Gastrocnemius medialis (tissue), 4 donors: Measurements from ENCODE around the gene PDE5A.

Experiments used
- POLR2A ChIP-seq, 2 donors: fragments of 450-650 bp; IDR thresholded peaks; one replicate each; pipeline ENCODE4 v1.6.1; 2017; ENCODE audit warnings: antibody characterized with exemption in 2 of 2, mild to moderate bottlenecking in 2 of 2, moderate library complexity in 2 of 2
- TF ChIP-seq, protein P1 (sequence below), 5 experiments: fragments of 450-650 bp in 3 of 5; fragments of 200-600 bp in 2 of 5; sonication (generic) in 2 of 5; IDR thresholded peaks in 4 of 5; conservative IDR thresholded peaks in 1 of 5; 1 replicate in 4 of 5; 2 replicates in 1 of 5; pipeline ENCODE4 v1.5.1; 2016 to 2019; ENCODE audit warnings: antibody characterized with exemption in 5 of 5, mild to moderate bottlenecking in 3 of 5, moderate library complexity in 3 of 5

DNA sequence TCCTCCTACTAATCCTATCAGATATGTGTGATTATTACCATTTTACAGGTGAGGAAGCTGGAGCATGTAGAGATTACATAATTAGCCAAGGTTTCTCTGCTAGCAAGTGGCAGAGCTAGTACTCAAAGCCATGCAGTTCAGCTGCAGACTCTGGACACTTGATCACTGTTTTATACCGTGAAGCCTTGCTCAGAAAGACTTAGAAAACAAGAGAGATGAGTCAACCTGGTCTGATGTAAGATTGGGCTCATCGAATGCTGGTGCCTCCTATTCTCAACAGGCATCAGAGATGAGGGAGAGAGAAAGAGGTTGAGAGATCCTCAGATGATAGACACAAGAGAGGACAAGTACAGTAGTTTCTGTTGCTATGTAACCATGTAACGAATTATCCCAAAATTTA is 19.0 kb upstream of the PDE5A start:
- TF ChIP-seq, protein P1, sequence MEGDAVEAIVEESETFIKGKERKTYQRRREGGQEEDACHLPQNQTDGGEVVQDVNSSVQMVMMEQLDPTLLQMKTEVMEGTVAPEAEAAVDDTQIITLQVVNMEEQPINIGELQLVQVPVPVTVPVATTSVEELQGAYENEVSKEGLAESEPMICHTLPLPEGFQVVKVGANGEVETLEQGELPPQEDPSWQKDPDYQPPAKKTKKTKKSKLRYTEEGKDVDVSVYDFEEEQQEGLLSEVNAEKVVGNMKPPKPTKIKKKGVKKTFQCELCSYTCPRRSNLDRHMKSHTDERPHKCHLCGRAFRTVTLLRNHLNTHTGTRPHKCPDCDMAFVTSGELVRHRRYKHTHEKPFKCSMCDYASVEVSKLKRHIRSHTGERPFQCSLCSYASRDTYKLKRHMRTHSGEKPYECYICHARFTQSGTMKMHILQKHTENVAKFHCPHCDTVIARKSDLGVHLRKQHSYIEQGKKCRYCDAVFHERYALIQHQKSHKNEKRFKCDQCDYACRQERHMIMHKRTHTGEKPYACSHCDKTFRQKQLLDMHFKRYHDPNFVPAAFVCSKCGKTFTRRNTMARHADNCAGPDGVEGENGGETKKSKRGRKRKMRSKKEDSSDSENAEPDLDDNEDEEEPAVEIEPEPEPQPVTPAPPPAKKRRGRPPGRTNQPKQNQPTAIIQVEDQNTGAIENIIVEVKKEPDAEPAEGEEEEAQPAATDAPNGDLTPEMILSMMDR (IDR thresholded peaks at IDR 0.05 in 4 of 5, conservative IDR thresholded peaks at IDR 0.05 in 1 of 5): no peak
- no peak for TF ChIP-seq POLR2A (IDR thresholded peaks at IDR 0.05)
